Erythroblast (primary cell): Measurements from ENCODE around the gene SAMD4A.

Source experiments
- GATA1 ChIP-seq: IDR thresholded peaks from 2 replicates; pipeline ENCODE4 v1.6.1; 2011; ENCODE audit warnings: low read depth, mild to moderate bottlenecking, control low read depth, low read length, moderate library complexity
- POLR2A ChIP-seq: IDR thresholded peaks from 2 replicates; pipeline ENCODE4 v1.6.1; 2011; ENCODE audit warnings: mild to moderate bottlenecking, low read length

DNA sequence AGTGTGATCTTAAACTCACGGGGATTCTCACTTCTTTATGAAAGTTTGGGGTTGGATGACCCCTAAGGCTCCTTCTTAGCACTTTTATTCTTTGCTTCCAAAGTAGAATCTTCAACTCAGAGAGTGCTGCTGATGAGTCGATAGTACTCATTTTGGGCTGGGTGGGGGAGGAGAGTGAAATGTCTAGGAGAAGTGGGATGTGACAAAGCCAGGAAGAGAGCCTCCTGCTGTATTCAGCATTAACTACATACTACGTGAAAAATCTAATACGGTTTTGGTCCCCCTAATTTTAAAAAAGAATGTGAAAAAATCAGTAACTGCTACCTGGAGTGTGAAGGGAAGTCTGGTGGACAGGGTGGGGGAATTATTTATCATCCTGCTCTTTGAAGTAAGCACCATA, 148.3 kb downstream of the SAMD4A start:
- TF ChIP-seq POLR2A (no peak), GATA1 (no peak)
